GM18951 (cell line): ENCODE measurements around the gene ITM2B.

Experiments used
- POLR2A ChIP-seq: IDR thresholded peaks from 4 replicates; pipeline ENCODE4 v1.6.1; 2011; ENCODE audit warnings: mild to moderate bottlenecking; ENCODE audit not compliant: insufficient read length, insufficient read depth; ENCODE audit errors: extremely low read depth
- in situ Hi-C: fragments of 300-500 bp; cut with MboI; formaldehyde crosslinking; loops from one replicate; pipeline ENCODE4 v1.12.0; 2022; ENCODE audit warnings: low sequenced_read_pairs, mixed read lengths, inconsistent platforms; ENCODE audit not compliant: unreplicated experiment

The ITM2B gene

DNA sequence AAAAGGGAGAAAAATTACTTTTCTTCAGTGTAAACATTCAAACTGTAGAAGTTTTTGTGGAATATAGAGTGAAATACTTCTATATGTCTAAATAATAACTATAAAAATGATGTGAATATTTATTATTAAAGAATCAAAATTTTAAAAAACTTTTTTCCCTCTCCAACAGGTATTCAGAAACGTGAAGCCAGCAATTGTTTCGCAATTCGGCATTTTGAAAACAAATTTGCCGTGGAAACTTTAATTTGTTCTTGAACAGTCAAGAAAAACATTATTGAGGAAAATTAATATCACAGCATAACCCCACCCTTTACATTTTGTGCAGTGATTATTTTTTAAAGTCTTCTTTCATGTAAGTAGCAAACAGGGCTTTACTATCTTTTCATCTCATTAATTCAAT lies 28.0 kb downstream of the ITM2B start:
- TF ChIP-seq POLR2A, result no peak

DNA sequence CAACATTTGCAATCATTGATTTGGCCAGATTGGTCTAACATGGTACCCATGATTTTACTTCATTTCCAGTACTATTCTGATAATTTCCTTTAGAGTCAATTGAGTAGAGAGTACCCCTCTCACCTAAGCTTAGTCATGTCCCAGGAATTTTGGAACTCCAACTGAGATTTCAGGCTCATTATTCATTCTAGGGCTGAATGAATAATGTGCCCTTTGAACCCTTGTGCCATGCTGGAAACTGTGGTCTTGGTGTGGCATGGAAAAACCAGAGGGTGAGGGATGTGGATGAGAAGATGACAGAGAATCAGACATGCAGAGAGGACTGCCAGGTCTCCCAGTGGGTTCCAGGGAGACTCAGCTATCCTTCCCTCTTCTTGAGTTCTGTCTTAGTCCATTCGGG lies 30.2 kb downstream of the ITM2B start:
- no peak for TF ChIP-seq POLR2A

More for the DNA sequence above, 28.0 kb downstream of the ITM2B start:
- in situ Hi-C loops, result no loop called here

DNA sequence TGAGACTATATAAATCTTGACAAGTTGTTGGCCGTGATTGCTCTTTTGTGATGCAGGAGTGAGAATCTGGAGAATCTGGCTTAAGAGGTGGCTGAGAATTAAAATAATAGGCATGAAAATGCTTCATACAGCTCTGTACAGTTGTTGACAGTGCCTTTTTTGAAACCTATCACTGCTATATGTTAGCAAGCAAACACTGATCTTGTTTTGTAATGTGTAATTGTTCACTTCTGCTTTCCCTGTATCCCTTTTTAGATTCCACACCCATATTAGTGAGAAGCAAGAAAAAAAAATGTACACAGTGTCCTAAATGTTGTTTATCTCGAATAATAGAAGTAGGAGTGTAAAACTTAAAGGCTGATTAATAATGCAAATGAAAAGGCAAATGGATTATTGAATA lies 31.1 kb downstream of the ITM2B start:
- no peak for TF ChIP-seq POLR2A
- in situ Hi-C loops, result no loop called here

More for the DNA sequence above, 30.2 kb downstream of the ITM2B start:
- in situ Hi-C loops, result no loop called here

DNA sequence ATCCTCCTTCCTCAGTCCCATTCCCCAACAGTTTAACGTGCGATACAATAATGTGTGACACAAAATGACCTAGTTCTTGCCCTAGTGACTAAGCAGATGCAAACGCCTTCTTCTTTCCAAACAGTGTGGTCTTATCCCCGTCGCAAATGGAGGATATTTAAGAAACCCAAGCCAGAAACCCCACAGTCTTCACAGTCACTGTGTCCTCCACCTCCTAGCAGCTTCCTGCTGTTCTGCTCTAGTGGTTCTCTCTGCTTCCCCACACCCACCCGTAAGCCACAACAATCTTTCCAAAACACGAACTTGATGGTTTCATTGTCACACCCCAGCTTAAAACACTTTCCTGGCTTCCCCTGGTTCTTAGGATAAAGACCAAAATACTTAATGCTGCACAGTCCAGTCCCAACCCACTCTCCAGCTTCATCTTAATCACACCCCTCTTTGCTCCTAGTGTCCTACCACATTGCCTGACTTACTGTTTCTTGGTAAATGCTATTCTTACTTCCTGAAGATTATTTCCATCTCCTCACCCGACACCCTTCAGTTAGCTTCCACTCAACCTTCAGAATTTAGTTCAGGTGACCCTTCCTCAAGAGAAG lies 32.3 kb downstream of the ITM2B start:
- in situ Hi-C loops, result no loop called here

DNA sequence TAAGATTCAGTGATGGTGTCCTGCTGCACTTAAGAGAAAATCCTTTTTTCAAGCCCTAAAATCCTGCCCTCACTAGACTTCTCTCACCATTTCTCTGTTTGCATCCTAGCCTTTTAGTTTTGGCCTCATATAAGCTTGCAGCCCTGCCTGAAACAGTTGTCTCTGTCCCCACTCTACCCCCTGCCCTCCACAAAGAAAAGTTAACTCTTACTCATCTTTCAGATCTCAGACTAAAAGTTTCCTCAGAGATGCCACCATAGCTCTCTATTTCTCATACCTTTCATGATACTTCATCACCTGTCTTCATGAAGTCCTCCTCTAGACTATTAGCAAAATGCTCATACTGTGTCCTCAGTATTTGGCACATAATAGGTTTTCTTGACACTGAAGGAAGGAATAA lies 33.1 kb downstream of the ITM2B start:
- TF ChIP-seq POLR2A, result no peak
- in situ Hi-C loops, result no loop called here

More for the DNA sequence above, 32.3 kb downstream of the ITM2B start:
- TF ChIP-seq POLR2A, result no peak

DNA sequence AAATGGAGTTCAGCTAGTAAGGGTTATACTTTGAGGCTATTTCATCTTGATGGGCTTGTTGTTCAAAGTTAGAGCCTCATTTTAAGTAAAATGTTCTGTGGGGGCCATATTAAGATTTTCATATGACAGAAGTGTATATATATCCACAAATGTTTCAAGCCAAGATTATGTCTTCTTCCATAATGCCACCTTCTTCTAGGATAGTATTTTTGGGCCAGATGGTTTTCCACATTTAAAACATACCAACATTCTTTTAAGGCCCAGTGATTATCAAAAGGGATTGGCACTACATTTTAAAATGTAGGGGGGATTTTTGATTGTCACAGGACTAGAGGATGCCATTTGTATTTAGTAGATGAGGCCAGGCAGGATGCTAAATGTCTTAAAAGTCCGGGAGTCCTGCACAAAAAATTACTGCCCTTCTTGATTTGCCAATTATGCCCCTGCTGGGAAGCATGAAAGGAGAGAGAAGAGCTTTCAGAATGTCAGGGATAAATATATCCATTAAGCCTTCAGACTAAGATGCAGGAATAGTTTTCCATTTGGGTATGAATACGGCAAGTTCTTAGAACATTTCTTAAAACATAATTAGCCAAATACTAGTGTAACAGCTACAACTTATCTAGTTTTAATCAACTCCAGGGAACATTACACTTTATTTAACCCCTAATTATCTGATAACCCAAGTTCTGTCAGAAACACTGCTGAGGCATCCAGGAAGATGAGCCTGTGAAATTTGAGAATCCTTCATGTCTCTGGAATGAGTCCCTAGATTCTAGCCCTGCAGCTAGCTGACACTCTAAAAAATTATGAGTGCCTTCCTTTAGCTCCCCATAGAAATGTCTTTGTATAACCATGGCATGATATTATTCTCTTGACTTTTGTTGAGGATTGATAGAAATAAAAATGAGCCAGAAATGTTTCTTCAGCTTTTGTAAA lies 34.0 kb downstream of the ITM2B start:
- in situ Hi-C loops, result no loop called here
- no peak for TF ChIP-seq POLR2A

DNA sequence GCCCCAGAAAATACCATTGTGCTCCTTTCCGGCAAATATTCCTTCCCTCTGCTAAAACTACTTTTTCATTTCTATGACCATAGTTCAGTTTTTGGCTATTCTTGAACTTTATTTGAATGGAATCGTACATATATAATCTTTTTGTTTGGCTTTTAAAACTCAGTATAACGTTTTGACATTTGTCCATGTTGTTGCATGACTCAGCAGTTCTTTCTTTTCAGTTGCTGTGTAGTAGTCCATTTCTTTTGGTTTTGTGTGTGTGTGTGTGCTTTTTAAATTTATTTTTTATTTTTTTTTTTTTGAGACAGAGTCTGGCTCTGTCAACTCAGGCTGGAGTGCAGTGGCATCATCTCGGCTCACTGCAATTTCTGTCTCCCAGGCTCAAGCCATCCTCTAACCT lies 35.0 kb downstream of the ITM2B start:
- in situ Hi-C loops, result no loop called here

DNA sequence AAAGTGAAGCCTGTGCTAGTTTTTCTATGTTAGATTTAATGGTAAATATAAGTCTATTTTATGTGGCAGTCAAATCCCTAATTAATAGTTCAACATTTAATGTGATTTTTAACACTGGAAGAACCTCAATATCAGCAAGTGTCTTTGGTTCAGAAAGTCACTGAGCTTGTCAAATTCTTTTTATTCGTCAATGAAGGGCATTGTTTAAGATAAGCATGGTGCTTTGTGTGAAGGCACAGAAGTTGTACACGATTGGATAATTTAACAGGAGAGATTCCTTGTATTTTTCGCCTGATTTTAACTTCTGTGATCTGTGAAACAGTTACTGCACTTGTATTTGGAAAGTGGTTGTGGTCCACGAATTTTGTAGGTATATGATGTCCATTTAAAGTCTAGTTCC lies 40.3 kb downstream of the ITM2B start:
- in situ Hi-C loops, result no loop called here
- no peak for TF ChIP-seq POLR2A

More for the DNA sequence above, 35.0 kb downstream of the ITM2B start:
- no peak for TF ChIP-seq POLR2A

DNA sequence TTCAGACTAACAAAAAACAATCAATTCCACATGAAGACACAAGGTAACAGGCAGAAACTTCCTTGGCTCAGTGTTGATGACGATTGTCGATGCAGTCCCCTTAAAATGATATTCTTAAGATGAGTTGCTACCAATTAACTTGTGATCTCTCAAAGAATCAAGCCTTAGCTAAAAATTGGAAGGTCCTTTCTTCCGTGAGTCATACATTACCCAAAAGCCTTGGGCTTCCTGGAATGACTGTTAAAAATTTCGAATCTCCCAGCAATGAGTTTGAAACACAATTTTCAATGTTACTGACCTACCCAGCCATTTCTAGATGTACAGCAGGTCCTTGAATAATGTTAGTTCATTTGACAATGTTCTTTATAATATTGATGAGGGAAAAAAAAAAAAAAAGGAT lies 42.5 kb downstream of the ITM2B start:
- in situ Hi-C loops, result no loop called here
- TF ChIP-seq POLR2A, result no peak

DNA sequence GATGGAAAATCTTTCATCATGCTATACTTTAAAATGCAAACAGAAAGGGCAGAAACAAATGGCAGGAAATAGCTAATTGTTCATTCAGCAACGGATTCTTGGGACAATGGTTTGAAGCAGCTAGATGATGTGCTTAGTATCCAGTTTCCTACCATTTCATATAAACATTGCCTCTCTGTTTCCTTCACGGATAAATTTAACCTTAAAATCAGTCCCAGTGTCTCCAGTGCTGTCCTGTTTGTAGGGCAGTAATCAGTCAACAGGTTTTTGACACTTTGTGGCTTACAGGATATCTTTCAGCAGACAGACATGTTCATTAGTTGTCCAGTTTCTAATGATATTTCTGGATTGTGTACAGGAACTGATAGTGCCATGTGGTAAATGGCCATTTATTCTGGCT lies 45.8 kb downstream of the ITM2B start:
- TF ChIP-seq POLR2A, result no peak
- in situ Hi-C loops, result no loop called here

DNA sequence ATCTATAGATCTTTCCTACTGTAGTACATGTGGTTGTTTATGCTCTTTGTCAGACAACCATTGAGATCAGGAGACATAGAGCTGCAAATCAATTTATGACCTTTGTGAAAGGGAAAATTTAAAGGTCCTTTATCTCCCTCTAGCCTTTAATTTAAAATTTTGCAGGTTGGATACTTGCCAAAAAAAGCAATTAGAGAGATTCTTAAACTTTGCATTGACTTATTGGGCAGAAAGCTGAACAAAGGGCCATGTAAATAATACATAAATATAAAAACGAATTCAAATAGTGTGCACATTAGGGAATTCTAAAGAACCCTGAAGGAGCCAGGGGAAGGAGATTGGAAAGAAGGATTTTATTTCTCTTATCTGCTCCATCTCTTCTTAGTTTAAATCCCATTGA lies 48.5 kb downstream of the ITM2B start:
- TF ChIP-seq POLR2A, result no peak
- in situ Hi-C loops, result no loop called here

DNA sequence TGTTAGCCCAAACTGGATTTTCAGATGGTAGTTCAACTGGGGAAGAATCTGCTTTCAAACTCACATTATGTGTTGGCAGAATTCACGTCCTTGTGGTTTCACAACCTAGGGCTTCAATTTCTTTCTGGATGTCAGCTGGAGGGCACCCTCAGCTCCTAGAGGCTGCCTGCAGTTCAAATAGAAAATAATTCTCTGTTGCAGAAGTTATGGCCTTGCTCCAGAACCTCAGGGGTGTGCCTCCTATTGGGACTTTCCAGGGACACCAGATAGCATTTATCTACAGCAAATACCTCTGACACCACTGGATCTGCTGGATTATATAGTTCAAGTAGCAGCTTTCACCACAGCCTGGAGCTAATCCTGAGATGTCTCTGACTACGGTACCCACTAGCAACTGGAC lies 58.7 kb downstream of the ITM2B start:
- TF ChIP-seq POLR2A, result no peak
- in situ Hi-C loops, result no loop called here

DNA sequence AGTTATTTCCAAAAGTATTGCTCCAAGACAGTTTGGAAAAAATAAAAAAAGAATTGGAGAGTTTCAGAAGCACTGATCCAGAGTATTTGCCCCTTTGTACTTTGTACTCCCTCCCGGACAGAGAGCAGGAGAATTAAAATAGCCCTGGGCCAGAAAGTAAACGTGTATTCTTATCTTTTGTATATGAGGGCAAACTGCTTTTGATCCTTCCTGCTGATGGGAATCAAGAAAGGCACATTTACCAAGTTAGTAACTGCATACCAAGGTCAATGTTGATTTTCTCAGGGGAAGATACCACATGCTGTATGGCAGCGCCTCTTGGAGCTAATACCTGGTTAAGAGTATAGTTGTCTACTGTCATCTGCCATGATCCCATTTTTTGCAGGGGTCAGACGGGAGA lies 59.6 kb downstream of the ITM2B start:
- TF ChIP-seq POLR2A, result no peak

DNA sequence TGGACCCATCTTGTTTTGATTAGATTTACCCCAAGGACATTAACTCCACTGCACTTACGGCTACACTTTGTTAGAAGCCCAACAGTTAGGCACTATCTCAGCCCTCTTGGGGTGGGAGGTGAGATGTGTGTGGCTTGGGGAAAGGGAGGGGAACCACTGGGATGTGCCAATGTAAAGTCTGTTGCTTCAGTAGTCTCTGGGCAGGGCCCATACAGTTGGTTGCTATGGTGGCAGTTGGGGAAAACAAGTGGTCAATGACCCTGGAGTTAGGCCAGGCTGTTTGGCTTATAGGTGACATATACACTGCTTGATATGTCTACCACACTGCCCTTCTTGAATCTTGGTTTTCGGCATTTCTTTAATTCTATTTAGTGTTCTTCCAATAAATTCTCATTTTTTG lies 61.6 kb downstream of the ITM2B start:
- no peak for TF ChIP-seq POLR2A
- in situ Hi-C loops, result no loop called here

More for the DNA sequence above, 59.6 kb downstream of the ITM2B start:
- in situ Hi-C loops, result no loop called here

DNA sequence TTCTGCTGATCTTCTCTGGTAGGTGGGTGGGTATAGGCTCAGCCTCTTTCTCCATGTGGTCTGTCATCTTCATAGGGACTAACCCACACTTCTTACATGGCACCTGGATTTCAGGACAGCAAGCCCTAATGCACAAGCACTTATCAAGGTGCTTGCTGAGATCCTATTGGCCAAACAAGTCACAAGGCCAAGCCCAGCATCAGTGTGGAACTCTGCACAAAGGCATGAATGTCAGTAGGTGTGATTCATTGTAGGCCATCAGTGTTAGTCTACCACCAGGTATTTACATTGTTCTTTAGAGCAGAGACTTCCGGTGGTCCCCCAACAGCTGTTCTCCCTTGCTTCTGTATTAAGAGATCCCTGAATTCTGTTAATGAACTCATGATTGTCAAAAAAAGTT lies 62.3 kb downstream of the ITM2B start:
- TF ChIP-seq POLR2A, result no peak
- in situ Hi-C loops, result no loop called here
